GM21360 (cell line): Measurements from ENCODE around the gene GTF3C4.
"Not testable (repeated sequence)": the region's sequence is repeated elsewhere in the genome, so short reads cannot be mapped to it uniquely, and the experiment has no call there.

Source experiments
- ATAC-seq: cut with Tn5 transposase; IDR thresholded peaks from one replicate; pipeline ENCODE4 v1.9.1; 2021; ENCODE audit warnings: mild to moderate bottlenecking, moderate library complexity; ENCODE audit not compliant: unreplicated experiment

The GTF3C4 gene

GRCh38 chr9:132698989-132699388 is 28.7 kb downstream of the GTF3C4 start:
- no peak for ATAC-seq

DNA sequence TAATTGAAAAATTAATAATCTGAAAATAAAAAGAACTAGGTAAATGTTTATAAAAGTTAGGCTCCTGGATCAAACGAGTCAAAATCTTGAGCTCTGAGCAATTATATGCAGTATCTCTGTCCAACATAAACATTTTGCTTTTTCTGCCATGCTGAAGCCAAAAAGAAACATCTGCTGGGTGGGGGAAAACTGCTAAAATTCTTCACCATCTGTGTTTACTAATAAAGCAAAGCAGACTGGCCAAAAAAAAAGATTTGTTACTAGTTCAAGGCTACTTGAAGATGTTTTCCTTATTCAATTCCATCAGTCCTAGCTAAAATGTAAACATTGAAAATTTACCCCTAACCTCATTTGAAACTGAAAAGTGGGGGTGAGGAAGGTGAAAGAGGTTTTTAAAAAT is 29.7 kb downstream of the GTF3C4 start:
- no peak for ATAC-seq

GRCh38 chr9:132702254-132702653 is 32.0 kb downstream of the GTF3C4 start:
- ATAC-seq: no peak

DNA sequence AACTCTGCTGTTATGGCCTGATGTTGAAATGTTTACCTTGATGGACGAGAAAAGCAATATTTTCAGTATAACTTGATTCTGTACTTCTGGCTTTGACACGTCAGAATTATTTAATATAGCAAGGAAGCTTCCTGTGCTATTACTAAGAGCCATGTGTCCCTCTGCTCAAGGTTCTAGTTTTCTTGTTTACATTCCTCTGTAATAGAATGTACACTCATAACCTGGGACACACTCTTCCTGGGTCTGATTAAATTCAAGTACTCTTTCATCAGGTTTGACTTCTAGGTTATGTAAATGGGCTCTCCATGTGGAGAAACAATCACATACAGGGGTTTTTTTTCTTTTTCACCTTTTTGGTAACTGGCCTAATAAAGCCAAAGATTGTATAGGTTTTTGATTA is 33.1 kb downstream of the GTF3C4 start:
- ATAC-seq: no peak

- no peak for ATAC-seq
Measured at GRCh38 chr9:132708239-132708638, 38.0 kb downstream of the GTF3C4 start.

- no peak for ATAC-seq
Measured at GRCh38 chr9:132708769-132709430, 38.6 kb downstream of the GTF3C4 start.

- no peak for ATAC-seq
Measured at GRCh38 chr9:132710333-132710732, 40.1 kb downstream of the GTF3C4 start.

DNA sequence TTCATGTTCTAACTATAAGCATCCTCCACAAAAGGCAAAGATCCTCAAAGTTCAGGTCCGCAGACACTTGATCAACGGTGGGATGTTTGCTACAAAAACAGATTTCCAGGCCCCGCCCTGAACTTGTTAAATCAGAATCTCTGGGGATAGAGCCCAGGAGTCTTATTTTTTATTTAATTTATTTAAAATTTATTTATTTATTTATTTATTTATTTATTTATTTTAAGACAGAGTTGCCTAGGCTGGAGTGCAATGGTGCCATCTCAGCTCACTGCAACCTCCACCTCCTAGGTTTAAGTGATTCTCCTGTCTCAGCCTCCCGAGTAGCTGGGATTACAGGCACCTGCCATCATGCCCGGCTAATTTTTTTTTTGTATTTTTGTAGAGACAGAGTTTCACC is 40.9 kb downstream of the GTF3C4 start:
- not testable (repeated sequence) for ATAC-seq

DNA sequence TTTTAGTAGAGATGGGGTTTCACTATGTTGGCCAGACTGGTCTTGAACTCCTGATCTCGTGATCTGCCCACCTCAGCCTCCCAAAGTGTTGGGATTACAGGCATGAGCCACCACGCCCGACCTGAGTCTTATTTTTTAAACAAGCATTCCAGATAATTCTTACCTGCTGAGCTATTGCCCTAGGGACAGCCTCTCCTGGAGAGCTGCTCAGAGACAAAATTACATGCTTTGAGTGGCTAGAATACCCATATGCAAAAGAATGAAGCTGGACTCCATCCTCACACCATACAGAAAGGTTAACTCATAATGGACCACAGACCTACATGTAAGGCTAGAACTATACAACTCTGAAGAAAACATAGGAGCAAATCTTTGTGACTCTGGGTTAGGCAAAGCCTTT is 41.6 kb downstream of the GTF3C4 start:
- no peak for ATAC-seq

DNA sequence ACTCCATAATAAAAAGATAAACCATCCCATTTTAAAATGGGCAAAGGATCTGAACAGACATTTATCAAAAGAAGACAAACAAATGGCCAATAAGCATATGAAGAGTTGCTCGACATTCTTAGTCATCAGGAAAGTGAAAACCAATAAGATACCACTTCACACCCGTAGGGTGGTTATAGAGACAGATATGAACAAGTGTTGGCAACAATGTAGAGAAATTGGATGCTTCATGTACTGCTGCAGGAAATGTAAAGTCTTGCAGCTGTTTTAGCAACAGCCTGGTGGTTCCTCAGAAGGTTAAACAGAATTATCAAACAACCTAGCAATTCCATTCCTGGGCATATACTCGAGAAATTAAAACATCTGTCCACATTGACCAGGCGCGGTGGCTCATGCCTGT is 42.5 kb downstream of the GTF3C4 start:
- ATAC-seq: no peak

- no peak for ATAC-seq
Measured at GRCh38 chr9:132716007-132716406, 45.7 kb downstream of the GTF3C4 start.

DNA sequence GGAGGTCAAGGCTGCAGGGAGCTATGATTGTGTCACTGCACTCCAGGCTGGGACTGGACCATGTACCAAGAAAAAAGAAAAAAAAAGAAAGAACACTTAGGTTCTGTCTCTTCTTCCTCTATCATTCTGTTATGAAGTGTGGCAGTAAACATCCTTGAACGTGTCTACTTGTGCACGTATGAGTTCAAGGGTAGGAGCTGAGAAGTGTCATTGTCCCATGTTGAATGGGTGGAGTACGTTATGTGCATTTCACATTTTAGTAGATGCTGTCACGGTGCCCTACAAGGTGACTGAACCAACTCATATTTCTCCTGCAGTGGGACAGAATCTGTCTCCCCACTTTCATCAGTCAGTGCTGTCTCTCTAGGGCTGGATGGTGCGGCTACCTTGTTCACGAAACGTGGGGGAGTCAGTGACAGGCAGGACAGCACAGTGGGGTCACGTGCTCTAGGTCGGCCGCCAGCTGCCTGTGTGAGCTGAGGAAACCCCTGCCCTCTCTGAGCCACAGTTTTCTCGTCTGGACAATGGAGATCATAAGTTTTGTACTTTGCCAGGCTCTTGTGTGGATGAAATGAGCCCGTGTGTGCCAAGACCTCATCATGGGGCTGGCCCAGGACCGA is 47.2 kb downstream of the GTF3C4 start:
- ATAC-seq: no peak

- not testable (repeated sequence) for ATAC-seq
Measured at GRCh38 chr9:132718381-132718928, 48.2 kb downstream of the GTF3C4 start.

DNA sequence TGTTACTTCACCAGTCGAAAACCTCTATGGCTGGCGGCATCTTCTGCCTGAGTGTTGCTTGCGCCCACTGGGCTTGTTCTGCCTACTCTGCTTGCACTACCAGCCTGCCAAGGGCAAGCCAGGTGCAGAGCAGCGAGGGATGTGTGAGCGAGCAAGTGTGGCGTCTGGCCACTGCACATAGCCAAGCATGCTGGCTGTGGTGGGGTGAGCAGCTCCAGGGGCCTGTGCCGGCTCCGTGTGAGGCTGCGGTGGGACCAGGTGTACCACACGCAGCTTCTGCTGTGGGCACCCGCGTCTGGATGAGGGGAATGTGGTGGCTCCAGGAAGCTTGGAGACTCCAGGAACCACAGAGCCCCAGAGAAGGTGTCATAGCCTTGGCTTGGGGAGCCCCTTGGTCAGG is 51.4 kb downstream of the GTF3C4 start:
- no peak for ATAC-seq

GRCh38 chr9:132722564-132723065 is 52.4 kb downstream of the GTF3C4 start:
- no peak for ATAC-seq

GRCh38 chr9:132723809-132724208 is 53.5 kb downstream of the GTF3C4 start:
- ATAC-seq: no peak

- ATAC-seq: no peak
Measured at GRCh38 chr9:132725306-132725705, 55.0 kb downstream of the GTF3C4 start.

DNA sequence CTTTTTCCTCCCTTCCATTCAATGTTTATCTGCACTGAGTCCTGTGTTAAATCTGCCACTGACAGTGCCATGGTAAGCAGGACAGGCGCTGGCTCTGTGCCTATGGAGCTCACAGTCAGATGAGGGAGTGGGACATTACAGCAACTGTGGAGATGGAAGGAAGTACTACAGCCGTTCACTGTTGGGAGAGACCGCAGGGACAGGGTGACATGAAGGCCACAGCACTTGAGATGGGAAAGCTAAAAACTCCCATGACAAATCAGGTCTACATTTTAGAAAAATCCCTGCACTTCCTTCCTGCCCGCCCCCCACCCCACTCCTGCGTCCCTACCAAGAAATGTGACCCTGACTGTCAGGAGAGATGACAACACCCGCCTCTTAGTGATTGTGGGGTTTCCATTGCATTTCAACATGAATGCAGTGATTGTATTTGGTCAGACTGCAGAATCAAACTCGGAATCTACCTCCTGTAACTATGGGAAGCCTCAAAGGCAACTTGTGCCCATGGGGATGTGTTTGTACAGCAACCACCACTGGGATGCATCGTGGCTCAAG is 56.4 kb downstream of the GTF3C4 start:
- no peak for ATAC-seq

GRCh38 chr9:132728071-132728470 is 57.8 kb downstream of the GTF3C4 start:
- no peak for ATAC-seq

DNA sequence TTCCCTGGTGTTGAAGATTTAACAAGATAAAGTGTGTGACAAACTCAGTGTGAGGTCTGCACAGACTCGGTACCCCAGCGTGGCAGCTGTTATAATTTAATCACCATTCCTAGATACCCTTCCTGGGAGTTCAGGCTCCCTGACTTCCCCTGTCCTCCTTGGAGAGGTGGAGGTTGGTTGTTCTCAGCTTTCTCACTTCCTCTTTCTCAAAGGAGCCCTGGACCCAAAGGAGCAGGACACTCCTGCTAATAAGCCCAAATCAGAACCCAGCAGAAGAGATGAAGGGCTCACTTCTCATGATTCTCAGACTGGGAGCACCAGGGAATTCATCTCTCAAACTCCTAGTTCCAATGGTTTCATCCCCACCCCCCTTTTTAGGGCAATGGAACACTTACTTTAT is 58.2 kb downstream of the GTF3C4 start:
- ATAC-seq: no peak

- ATAC-seq: no peak
Measured at GRCh38 chr9:132729235-132729890, 59.1 kb downstream of the GTF3C4 start.
